GM12878 (cell line): ENCODE results near the gene LAYN.

Experiments used
- EGR1 ChIP-seq, 2 experiments: IDR thresholded peaks; 1 replicate in 1 of 2; 2 replicates in 1 of 2; pipeline ENCODE4 v1.6.1; 2011 to 2012; ENCODE audit warnings: low read depth in 2 of 2, low read length in 2 of 2, borderline replicate concordance in 1 of 2, mild to moderate bottlenecking in 1 of 2, moderate library complexity in 1 of 2
- ELK1 ChIP-seq: IDR thresholded peaks from 2 replicates; pipeline ENCODE4 v1.6.1; 2012; ENCODE audit warnings: low read depth, low read length, improper control_type of control experiment
- FOXM1 ChIP-seq: IDR thresholded peaks from 2 replicates; pipeline ENCODE4 v1.6.1; 2012; ENCODE audit warnings: low read depth, mild to moderate bottlenecking, inconsistent platforms, low read length, moderate library complexity
- NR2C1 ChIP-seq: fragments of 450-650 bp; IDR thresholded peaks from 2 replicates; pipeline ENCODE4 v1.6.1; 2017; ENCODE audit warnings: antibody characterized with exemption, mild to moderate bottlenecking, moderate library complexity
- NR2C2 ChIP-seq: IDR thresholded peaks from 2 replicates; pipeline ENCODE4 v1.6.1; 2011; ENCODE audit warnings: borderline replicate concordance, low read depth; ENCODE audit not compliant: control insufficient read depth, insufficient read length
- POLR2AphosphoS5 ChIP-seq: IDR thresholded peaks from 2 replicates; pipeline ENCODE4 v1.6.1; 2011; ENCODE audit warnings: mild to moderate bottlenecking, low read length, inconsistent platforms
- RCOR1 ChIP-seq: conservative IDR thresholded peaks from 2 replicates; pipeline ENCODE4 v1.6.1; 2012; ENCODE audit warnings: low read depth, low read length, improper control_type of control experiment
- TCF12 ChIP-seq: IDR thresholded peaks from 2 replicates; pipeline ENCODE4 v1.6.1; 2011; ENCODE audit warnings: low read depth, mild to moderate bottlenecking, low read length
- YY1 ChIP-seq: IDR thresholded peaks from 2 replicates; pipeline ENCODE4 v1.6.1; 2011; ENCODE audit warnings: low read depth, mild to moderate bottlenecking, low read length
- ZNF24 ChIP-seq: fragments of 450-650 bp; IDR thresholded peaks from 2 replicates; pipeline ENCODE4 v1.6.1; 2017; ENCODE audit warnings: antibody characterized with exemption, mild to moderate bottlenecking
- TF ChIP-seq, protein P1 (sequence below): IDR thresholded peaks from 2 replicates; pipeline ENCODE4 v1.6.1; 2012; ENCODE audit warnings: low read depth, low read length, improper control_type of control experiment
- TF ChIP-seq, protein P2 (sequence below), 3 experiments: IDR thresholded peaks in 2 of 3; conservative IDR thresholded peaks in 1 of 3; 2 replicates each; pipeline ENCODE4 v1.5.1; 2011; ENCODE audit warnings: low read depth in 3 of 3, low read length in 3 of 3, mild to moderate bottlenecking in 3 of 3, control low read depth in 2 of 3, moderate library complexity in 2 of 3, inconsistent platforms in 1 of 3, mixed read lengths in 1 of 3; ENCODE audit not compliant: control insufficient read depth in 2 of 3, insufficient read depth in 1 of 3; ENCODE audit errors: extremely low read depth in 1 of 3

DNA sequence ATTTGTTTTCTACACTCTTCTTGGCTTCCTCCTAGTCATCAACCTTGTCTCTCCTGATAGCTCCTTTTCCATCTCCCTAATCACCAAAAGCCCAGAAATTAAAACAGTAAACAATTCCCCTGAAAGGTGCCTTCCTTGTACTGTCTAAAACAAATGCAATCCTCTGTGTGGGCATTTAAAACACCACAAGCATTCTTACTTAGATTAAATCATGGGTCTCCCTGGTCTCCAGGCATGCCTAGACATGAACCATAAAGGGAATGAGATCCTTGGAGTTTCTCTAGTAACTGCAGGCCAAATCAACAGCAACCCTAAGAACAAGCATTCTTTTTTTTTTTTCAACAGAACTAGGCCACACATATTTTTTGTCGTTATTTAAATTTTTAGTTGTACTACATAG, 30.2 kb upstream of the LAYN start:
- TF ChIP-seq NR2C2: no peak
- TF ChIP-seq RCOR1: no peak
- TF ChIP-seq EGR1 (IDR thresholded peaks at IDR 0.05; ENCODE audit: borderline replicate concordance in 1 of 2, low read depth in 2 of 2, low read length in 2 of 2): no peak
- TF ChIP-seq, protein P1, sequence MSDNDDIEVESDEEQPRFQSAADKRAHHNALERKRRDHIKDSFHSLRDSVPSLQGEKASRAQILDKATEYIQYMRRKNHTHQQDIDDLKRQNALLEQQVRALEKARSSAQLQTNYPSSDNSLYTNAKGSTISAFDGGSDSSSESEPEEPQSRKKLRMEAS: no peak
- TF ChIP-seq ZNF24: no peak
- TF ChIP-seq, protein P2, sequence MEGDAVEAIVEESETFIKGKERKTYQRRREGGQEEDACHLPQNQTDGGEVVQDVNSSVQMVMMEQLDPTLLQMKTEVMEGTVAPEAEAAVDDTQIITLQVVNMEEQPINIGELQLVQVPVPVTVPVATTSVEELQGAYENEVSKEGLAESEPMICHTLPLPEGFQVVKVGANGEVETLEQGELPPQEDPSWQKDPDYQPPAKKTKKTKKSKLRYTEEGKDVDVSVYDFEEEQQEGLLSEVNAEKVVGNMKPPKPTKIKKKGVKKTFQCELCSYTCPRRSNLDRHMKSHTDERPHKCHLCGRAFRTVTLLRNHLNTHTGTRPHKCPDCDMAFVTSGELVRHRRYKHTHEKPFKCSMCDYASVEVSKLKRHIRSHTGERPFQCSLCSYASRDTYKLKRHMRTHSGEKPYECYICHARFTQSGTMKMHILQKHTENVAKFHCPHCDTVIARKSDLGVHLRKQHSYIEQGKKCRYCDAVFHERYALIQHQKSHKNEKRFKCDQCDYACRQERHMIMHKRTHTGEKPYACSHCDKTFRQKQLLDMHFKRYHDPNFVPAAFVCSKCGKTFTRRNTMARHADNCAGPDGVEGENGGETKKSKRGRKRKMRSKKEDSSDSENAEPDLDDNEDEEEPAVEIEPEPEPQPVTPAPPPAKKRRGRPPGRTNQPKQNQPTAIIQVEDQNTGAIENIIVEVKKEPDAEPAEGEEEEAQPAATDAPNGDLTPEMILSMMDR (IDR thresholded peaks at IDR 0.05 in 2 of 3, conservative IDR thresholded peaks at IDR 0.05 in 1 of 3; ENCODE audit: control insufficient read depth in 2 of 3, extremely low read depth in 1 of 3, insufficient read depth in 1 of 3, low read depth in 3 of 3, low read length in 3 of 3): no peak
- TF ChIP-seq ELK1: no peak
- no peak for TF ChIP-seq FOXM1
- TF ChIP-seq YY1: no peak
- TF ChIP-seq TCF12: no peak
- no peak for TF ChIP-seq POLR2AphosphoS5
- TF ChIP-seq NR2C1: no peak
